Right lobe of liver (tissue), 4 donors: ENCODE measurements around the gene PPIL4.

Experiments
- POLR2A ChIP-seq: fragments of 450-650 bp; IDR thresholded peaks from one replicate; pipeline ENCODE4 v1.6.1; 2017; ENCODE audit warnings: antibody characterized with exemption, mild to moderate bottlenecking
- TF ChIP-seq, protein P1 (sequence below), 4 donors: fragments of 200-600 bp in 3 of 4; fragments of 450-650 bp in 1 of 4; IDR thresholded peaks; one replicate each; pipeline versions ENCODE4 v1.5.1 to v1.8.0; 2016 to 2022; ENCODE audit warnings: antibody characterized with exemption in 4 of 4, mild to moderate bottlenecking in 2 of 4
- donor health status: DM: no; HTN: no; CAD: no.
- donor health status: DM: no; HTN: no; CAD: no.
- donor health status: DM: no; HTN: yes; CAD: no.

DNA sequence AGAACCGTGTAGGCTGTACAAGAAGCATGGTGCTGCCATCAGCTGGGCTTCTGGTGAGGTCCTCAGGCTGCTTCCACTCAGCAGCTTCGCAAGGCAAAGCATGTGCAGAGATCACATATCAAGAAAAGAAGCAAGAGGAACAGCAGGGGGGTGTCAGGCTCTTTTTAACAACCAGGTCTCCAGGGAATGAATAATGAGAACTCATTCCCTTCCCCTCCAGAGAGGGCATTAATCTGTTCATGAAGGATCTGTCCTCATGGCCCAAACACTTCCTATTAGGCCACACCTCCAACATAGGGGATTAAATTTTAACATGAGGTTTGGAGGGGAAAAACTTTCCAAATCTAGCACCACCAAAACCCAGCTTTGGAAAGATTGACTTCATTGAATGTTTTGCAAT is 40.3 kb upstream of the PPIL4 start:
- TF ChIP-seq POLR2A = no peak
- TF ChIP-seq, protein P1, sequence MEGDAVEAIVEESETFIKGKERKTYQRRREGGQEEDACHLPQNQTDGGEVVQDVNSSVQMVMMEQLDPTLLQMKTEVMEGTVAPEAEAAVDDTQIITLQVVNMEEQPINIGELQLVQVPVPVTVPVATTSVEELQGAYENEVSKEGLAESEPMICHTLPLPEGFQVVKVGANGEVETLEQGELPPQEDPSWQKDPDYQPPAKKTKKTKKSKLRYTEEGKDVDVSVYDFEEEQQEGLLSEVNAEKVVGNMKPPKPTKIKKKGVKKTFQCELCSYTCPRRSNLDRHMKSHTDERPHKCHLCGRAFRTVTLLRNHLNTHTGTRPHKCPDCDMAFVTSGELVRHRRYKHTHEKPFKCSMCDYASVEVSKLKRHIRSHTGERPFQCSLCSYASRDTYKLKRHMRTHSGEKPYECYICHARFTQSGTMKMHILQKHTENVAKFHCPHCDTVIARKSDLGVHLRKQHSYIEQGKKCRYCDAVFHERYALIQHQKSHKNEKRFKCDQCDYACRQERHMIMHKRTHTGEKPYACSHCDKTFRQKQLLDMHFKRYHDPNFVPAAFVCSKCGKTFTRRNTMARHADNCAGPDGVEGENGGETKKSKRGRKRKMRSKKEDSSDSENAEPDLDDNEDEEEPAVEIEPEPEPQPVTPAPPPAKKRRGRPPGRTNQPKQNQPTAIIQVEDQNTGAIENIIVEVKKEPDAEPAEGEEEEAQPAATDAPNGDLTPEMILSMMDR (IDR thresholded peaks at IDR 0.05) = no peak
